HS-27A (cell line): ENCODE data around the gene CLEC17A.
A peak's percentile ranks its signal among the peaks of the same experiment; 100 is the strongest.
"Not testable (repeated sequence)": the region's sequence is repeated elsewhere in the genome, so short reads cannot be mapped to it uniquely, and the experiment has no call there.

ENCODE experiments used
- DNase-seq: peaks from one replicate; pipeline ENCODE4 v3.0.0-alpha.2; 2012; ENCODE audit warnings: low read depth, missing footprints

The CLEC17A gene

DNA sequence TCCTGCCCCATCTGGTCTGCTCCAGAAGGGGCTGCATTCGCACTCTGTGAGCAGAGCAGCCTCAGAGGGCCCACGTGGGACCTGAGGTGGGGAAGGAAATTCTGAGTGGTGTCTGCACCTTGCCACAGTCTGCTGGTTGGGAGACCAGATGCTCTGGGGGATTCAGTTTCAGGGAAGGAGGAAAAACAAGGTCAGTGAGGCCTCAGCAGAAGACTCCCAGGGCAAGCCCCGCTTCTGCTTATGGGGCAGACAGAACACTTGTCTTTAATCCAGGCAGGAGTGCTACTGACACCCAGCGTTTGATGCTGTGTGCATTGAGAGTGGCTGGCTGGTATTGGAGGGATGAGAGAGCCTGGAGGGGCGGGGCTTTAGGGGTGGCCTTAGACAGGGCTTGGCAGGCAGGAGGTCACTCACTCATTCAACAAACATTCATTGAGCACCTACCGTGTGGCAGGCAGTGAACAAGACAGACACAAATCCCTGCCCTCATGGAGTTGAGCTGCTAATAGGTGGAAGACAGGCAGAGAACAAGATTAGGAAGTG, 4.9 kb upstream of the CLEC17A start:
- DNase-seq, result no peak

DNA sequence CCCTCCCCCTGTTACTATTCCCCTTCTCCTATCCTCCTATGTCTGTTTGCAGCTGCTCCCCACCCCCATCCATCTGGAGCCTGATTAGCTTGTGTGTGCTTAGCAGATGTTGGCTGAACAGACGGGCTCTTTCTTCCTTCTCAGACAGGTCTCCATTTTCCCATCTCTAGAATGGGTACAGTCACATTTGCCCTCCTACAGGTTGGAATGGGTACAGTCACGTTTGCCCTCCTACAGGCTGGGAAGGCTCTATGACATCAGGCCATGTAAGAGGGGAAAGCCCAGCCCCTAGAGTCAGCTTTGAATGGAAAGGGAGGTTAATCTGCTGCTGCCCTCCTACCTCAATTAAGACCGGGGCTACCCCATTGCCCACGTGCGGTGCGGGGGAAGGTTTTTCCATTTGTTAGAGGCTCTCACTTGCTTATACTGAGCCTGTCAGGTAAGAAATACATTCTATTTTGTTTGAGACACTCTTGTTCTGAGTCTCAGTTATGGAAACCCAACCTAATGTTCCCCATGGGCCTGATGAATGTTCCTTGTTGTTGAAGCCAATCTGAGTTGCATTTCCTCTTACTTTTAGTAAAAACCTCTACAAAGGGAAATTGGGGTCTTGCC, 2.2 kb upstream of the CLEC17A start:
- no peak for DNase-seq

- not testable (repeated sequence) for DNase-seq
Measured at GRCh38 chr19:14584372-14584771, 1.5 kb downstream of the CLEC17A start.

DNA sequence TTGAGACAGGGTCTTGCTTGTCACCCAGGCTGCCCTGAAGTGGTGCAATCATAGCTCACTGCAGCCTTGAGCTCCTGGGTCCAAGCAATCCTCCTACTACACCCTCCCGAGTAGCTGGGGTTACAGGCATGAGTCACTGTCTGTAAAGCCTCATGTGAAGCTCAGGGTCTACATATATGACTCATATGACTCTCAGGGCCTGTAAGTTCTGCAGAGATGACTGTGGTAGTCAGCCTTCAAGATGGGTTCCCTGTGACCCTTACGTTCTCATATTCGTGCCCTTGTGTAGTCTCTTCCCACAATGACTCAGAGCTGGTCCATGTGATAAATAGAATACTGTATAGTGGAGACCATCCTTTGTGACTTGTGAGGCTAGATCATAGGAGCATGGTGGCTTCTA, 2.3 kb downstream of the CLEC17A start:
- DNase-seq, result not testable (repeated sequence)

GRCh38 chr19:14589433-14589832, 6.5 kb downstream of the CLEC17A start:
- DNase-seq, result not testable (repeated sequence)

GRCh38 chr19:14595558-14595957, 12.7 kb downstream of the CLEC17A start:
- DNase-seq, result no peak

DNA sequence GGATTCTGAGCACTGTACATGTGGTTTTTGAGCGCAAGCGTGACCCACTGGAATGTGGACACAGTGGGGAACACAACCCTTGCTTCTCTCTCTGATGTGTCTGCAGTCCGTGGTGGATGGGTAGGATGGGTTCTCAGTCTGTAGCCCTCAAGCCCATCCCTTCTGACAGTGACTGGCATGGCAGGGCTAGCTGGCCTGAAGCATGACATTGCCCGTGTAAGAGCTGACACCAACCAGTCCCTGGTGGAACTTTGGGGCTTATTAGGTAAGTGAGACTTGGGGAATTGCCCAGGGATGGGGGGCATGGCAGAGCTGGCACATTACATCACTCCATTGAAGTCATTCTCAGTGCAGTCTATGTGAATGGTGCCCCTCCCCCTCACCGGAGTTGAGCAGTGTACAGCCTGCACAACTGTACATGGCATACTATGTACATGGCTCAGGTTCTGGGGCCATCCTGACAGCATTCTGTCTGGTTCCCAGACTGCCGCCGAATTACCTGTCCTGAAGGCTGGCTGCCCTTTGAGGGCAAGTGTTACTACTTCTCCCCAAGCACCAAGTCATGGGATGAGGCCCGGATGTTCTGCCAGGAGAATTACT, 16.8 kb downstream of the CLEC17A start:
- no peak for DNase-seq

GRCh38 chr19:14603990-14604387, 21.1 kb downstream of the CLEC17A start:
- no peak for DNase-seq

- DNase-seq, result no peak
Measured at GRCh38 chr19:14606627-14607026, 23.7 kb downstream of the CLEC17A start.

- DNase-seq, result no peak
Measured at GRCh38 chr19:14611051-14611450, 28.2 kb downstream of the CLEC17A start.

DNA sequence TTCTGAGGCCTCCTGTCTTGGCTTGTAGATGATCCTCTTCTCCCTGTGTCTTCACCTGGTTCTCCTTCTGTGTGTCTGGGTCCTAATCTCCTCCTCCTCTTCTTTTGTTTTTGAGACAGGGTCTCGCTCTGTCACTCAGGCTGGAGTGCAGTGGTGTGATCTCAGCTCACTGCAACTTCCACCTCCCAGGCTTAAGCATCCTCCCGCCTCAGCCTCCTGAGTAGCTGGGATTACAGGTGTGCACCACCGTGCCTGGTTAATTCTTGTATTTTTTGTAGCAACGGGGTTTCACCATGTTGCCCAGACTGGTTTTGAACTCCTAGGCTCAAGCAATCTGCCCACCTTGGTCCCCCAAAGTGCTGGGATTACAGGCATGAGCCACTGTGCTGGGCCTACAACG, 29.4 kb downstream of the CLEC17A start:
- DNase-seq, result not testable (repeated sequence)

- no peak for DNase-seq
Measured at GRCh38 chr19:14612657-14613056, 29.8 kb downstream of the CLEC17A start.

- DNase-seq, result not testable (repeated sequence)
Measured at GRCh38 chr19:14613399-14614098, 30.7 kb downstream of the CLEC17A start.

- DNase-seq, result no peak
Measured at GRCh38 chr19:14614099-14614412, 31.2 kb downstream of the CLEC17A start.

DNA sequence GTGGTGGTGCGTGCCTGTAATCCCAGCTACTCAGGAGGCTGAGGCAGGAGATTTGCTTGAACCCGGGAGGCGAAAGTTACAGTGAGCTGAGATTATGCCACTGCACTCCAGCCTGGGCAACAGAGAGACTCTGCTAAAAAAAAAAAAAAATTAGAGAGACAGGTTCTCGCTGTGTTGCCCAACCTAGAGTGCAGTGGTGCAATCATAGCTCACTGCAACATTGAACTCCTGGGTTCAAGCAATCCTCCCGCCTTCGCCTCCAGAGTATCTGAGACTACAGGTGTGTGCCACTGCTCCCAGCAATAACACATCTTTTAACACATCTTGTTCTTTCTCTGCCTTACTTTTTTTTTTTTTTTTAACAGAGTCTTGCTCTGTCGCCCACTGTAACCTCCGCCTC, 32.7 kb downstream of the CLEC17A start:
- DNase-seq, result no peak

GRCh38 chr19:14616407-14616806, 33.5 kb downstream of the CLEC17A start:
- DNase-seq, result no peak

GRCh38 chr19:14619404-14619803, 36.5 kb downstream of the CLEC17A start:
- no peak for DNase-seq

DNA sequence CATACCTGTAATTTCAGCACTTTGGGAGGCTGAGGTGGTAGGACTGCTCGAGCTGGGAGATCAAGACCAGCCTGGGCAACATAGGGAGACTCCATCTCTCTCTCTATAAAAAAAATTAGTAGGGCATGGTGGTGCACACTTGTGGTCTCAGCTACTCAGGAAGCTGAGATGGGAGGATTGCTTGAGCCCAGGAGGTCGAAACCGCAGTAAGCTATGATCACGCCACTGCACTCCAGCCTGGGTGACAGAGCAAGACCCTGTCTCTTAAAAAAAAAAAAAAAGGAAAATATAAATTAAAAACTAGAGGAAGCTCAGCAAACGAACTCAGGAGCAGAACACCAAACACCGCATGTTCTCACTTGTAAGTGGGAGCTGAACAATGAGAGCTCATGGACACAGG, 41.6 kb downstream of the CLEC17A start:
- DNase-seq, result not testable (repeated sequence)

GRCh38 chr19:14629557-14629956, 46.7 kb downstream of the CLEC17A start:
- DNase-seq, result no peak

DNA sequence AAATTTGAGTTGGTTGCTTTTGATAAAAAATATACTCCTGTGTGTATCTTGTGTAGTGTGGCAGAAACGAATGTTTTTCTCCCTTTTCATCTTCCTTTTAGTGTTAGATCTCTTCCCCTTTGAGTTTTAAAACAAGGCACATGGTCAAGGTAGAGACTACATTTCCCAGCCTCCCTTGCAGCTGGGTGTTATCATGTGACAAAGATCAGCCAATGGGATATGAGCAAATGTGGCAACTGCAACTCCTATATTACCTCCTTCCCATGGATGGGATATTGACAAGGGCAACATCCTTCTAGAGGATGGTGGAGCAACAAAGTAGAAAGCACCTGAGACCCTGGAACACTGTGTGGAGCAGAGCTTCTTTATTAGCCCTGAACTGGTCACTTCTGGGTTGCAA, 49.4 kb downstream of the CLEC17A start:
- DNase-seq, result peak; percentile 3

DNA sequence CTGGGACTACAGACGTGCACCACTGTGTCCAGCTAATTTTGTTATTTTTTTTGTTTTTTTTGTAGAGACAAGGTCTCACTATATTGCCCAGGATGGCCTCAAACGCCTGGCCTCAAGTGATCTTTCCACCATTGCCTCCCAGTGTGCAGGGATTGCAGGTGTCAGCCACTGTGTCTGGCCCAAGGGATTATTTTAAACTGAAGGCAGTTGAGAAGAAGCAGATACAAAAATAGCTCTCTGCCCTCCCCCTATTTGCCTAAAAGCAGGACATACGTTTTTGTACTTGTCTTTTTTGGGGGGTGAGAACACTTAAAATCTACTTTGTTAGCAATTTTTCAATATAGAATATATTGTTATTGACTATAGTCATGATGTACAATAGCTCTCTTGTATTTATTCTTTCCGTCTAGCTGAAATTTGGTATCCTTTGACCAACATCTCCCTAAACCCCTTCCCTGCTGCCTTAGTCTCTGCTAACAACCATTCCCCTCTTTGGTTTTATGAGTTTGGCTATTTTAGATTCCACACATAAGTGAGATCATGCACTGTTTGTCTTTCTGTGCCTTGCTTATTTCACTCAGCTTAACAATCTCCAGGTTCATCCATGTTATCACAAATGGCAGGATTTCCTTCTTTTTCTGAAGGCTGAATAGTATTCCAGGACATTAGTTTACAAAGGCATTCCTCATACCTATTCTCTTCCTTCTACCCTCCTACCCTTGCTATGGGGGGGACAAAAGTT, 56.8 kb downstream of the CLEC17A start:
- DNase-seq, result no peak

DNA sequence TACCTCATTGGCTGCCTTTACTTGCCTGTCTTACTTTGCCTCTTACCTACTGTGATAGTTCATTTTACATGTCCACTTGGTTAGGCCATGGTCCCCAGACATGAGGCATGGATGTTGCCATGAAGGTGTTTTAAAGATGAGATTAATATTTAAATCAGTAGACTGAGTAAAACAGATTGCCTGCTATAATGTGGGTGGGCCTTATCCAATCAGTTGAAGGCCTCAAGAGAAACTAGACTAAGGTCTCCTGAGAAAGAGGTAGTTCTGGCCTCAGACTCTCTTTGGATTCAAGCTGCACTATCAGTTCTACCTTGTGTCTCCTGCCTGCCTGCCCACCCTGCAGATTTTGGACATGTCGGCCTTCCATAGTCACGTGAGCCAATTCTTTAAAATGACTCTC, 65.6 kb downstream of the CLEC17A start:
- no peak for DNase-seq

DNA sequence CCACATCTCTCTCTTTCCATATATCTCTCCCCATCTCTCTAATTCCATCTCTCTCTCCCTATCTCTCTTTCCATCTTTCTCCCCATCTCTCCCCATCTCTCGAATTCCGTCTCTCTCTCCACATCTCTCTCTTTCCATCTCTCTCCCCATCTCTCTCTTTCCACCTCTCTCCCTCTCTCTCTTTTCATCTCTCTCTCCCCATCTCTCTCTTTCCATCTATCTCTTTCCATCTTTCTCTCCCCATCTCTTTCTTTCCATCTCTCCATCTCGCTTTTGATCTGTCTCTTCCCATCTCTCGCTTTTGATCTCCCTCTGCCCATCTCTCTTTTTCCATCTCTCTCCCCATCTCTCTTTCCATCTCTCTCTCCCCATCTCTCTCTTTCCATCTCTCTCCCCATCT, 66.1 kb downstream of the CLEC17A start:
- DNase-seq, result no peak
